SK-N-SH (cell line): ENCODE measurements around the gene CAMSAP1. TPM values are rescaled to one million over a fixed set of nuclear protein-coding genes. Genes with fewer than 3 reads are reported as not detected.

Source experiments
- CTCF ChIA-PET: fragments of 300-600, 350-600 bp; formaldehyde crosslinking; extraction: SDS; loops from one replicate; lab custom pipeline; 2021; lab: Yijun Ruan, JAX
- POLR2A ChIA-PET: fragments of 350-600 bp; sonication (Branson Sonifier 250); formaldehyde crosslinking; extraction: SDS; loops from one replicate; lab custom pipeline; 2020; ENCODE audit warnings: antibody characterized with exemption, inconsistent platforms; lab: Yijun Ruan, JAX
- DNase-seq: peaks from one replicate; pipeline ENCODE4 v3.0.0; 2012
- H2AFZ ChIP-seq: fragments of 200-600 bp; sonication (generic); 2 replicates; pipeline ENCODE4 v1.8.1; 2016; ENCODE audit warnings: antibody characterized with exemption, mild to moderate bottlenecking, low read depth
- H3F3A ChIP-seq: fragments of 200-600 bp; sonication (generic); replicated peaks from 2 replicates; pipeline ENCODE3; 2016; ENCODE audit warnings: antibody characterized with exemption, mild to moderate bottlenecking; ENCODE audit not compliant: insufficient read depth
- H3K27ac ChIP-seq, 2 experiments: fragments of 200-500 bp in 1 of 2; fragments of 200-600 bp in 1 of 2; sonication (Bioruptor generic) in 1 of 2; sonication (generic), shearing (Covaris generic) in 1 of 2; 2 replicates each; pipeline versions ENCODE4 v1.5.1 to v1.6.1; 2014 to 2016; ENCODE audit warnings: low read depth in 2 of 2, inconsistent platforms in 1 of 2, low read length in 1 of 2, mild to moderate bottlenecking in 1 of 2, mixed read lengths in 1 of 2
- H3K27me3 ChIP-seq: fragments of 200-600 bp; sonication (generic), shearing (Covaris generic); 2 replicates; pipeline ENCODE4 v1.6.1; 2016; ENCODE audit warnings: mixed run types; ENCODE audit not compliant: insufficient read depth
- H3K36me3 ChIP-seq, 2 experiments: fragments of 200-500 bp in 1 of 2; fragments of 200-600 bp in 1 of 2; sonication (Bioruptor generic) in 1 of 2; sonication (generic) in 1 of 2; replicated peaks in 1 of 2; 2 replicates each; pipeline versions ENCODE3 to v1.5.1; 2014 to 2016; ENCODE audit warnings: low read length in 1 of 2, mild to moderate bottlenecking in 1 of 2; ENCODE audit not compliant: insufficient read depth in 2 of 2, control insufficient read depth in 1 of 2
- H3K4me1 ChIP-seq, 2 experiments: fragments of 200-500 bp in 1 of 2; fragments of 200-600 bp in 1 of 2; sonication (Bioruptor generic) in 1 of 2; sonication (generic), shearing (Covaris generic) in 1 of 2; 2 replicates each; pipeline versions ENCODE4 v1.5.1 to v1.6.1; 2014 to 2016; ENCODE audit warnings: low read depth in 1 of 2, low read length in 1 of 2, mixed run types in 1 of 2; ENCODE audit not compliant: insufficient read depth in 2 of 2, control insufficient read depth in 1 of 2
- H3K4me2 ChIP-seq: fragments of 200-600 bp; sonication (generic), shearing (Covaris generic); 2 replicates; pipeline ENCODE4 v1.6.1; 2017; ENCODE audit warnings: mixed run types
- H3K4me3 ChIP-seq, 2 experiments: fragments of 200-500 bp in 1 of 2; fragments of 200-600 bp in 1 of 2; sonication (Bioruptor generic) in 1 of 2; sonication (generic), shearing (Covaris generic) in 1 of 2; 2 replicates each; pipeline versions ENCODE4 v1.5.1 to v1.8.1; 2014 to 2016; ENCODE audit warnings: low read depth in 2 of 2, inconsistent platforms in 1 of 2, low read length in 1 of 2, mild to moderate bottlenecking in 1 of 2, mixed read lengths in 1 of 2, moderate library complexity in 1 of 2
- H3K79me2 ChIP-seq: fragments of 200-600 bp; sonication (generic); 2 replicates; pipeline ENCODE4 v1.8.1; 2017; ENCODE audit warnings: mild to moderate bottlenecking; ENCODE audit not compliant: insufficient read depth
- H3K9ac ChIP-seq: fragments of 200-600 bp; sonication (generic); 2 replicates; pipeline ENCODE4 v1.6.1; 2017; ENCODE audit warnings: mixed run types
- H3K9me2 ChIP-seq: fragments of 200-600 bp; sonication (generic); 2 replicates; pipeline ENCODE4 v1.6.1; 2017; ENCODE audit warnings: mixed run types
- H3K9me3 ChIP-seq: fragments of 200-600 bp; sonication (generic); 2 replicates; pipeline ENCODE4 v1.6.1; 2017; ENCODE audit warnings: mixed run types, mild to moderate bottlenecking, moderate library complexity
- H4K20me1 ChIP-seq: fragments of 200-600 bp; sonication (generic); 2 replicates; pipeline ENCODE4 v1.6.1; 2017; ENCODE audit warnings: mild to moderate bottlenecking, mixed run types; ENCODE audit not compliant: insufficient read depth
- CHD2 ChIP-seq: fragments of 150-350 bp; IDR thresholded peaks from 2 replicates; pipeline ENCODE4 v1.6.1; 2018; ENCODE audit warnings: low read length; ENCODE audit not compliant: partially characterized antibody
- ELF1 ChIP-seq: IDR thresholded peaks from 2 replicates; pipeline ENCODE4 v1.4.0; 2012
- FOXJ3 ChIP-seq: sonication (generic); formaldehyde crosslinking; IDR thresholded peaks from 2 replicates; pipeline ENCODE4 v1.5.1; 2020; ENCODE audit warnings: mild to moderate bottlenecking, missing genetic modification reagents
- GABPA ChIP-seq: IDR thresholded peaks from 2 replicates; pipeline ENCODE4 v1.4.0; 2012; ENCODE audit warnings: low read depth, mild to moderate bottlenecking
- GATA2 ChIP-seq: sonication (generic); formaldehyde crosslinking; IDR thresholded peaks from 2 replicates; pipeline ENCODE4 v1.5.0; 2020; ENCODE audit warnings: mild to moderate bottlenecking, missing genetic modification reagents
- JUND ChIP-seq: IDR thresholded peaks from 2 replicates; pipeline ENCODE4 v1.4.0; 2012
- MXI1 ChIP-seq: IDR thresholded peaks from 2 replicates; pipeline ENCODE4 v1.6.1; 2012; ENCODE audit warnings: mild to moderate bottlenecking, low read depth, low read length, improper control_type of control experiment
- NFIC ChIP-seq: IDR thresholded peaks from 2 replicates; pipeline ENCODE4 v1.4.0; 2012; ENCODE audit warnings: borderline replicate concordance
- RCOR1 ChIP-seq: fragments of 150-350 bp; IDR thresholded peaks from 2 replicates; pipeline ENCODE4 v1.6.1; 2017; ENCODE audit warnings: antibody characterized with exemption, low read length
- RXRA ChIP-seq: IDR thresholded peaks from 2 replicates; pipeline ENCODE4 v1.4.0; 2012; ENCODE audit warnings: low read depth, mild to moderate bottlenecking, borderline replicate concordance
- SIN3A ChIP-seq: IDR thresholded peaks from 2 replicates; pipeline ENCODE4 v1.6.1; 2012; ENCODE audit warnings: low read depth, mild to moderate bottlenecking, low read length, moderate library complexity, borderline replicate concordance
- TAF1 ChIP-seq: IDR thresholded peaks from 2 replicates; pipeline ENCODE4 v1.6.1; 2012; ENCODE audit warnings: low read depth, mild to moderate bottlenecking, low read length, moderate library complexity, borderline replicate concordance
- TEAD4 ChIP-seq: IDR thresholded peaks from 2 replicates; pipeline ENCODE4 v1.4.0; 2012; ENCODE audit warnings: mild to moderate bottlenecking, borderline replicate concordance; ENCODE audit not compliant: insufficient read depth
- WGBS: methylation state at CpG from one replicate; pipeline ENCODE4 v1.1.6; 2017; ENCODE audit warnings: low lambda C conversion rate; 5-methylcytosine and 5-hydroxymethylcytosine counted together
- polyA plus RNA-seq, 3 experiments: library from polyadenylated mRNA; depleted of rRNA; stranded (reverse); fragments of >200 nt; gene quantifications; 2 replicates each; pipeline ENCODE4 v1.2.3, GENCODE V29; 2012
- TF ChIP-seq, protein P1 (sequence below): fragments of 150-350 bp; IDR thresholded peaks from 2 replicates; pipeline ENCODE4 v1.6.1; 2017; ENCODE audit warnings: antibody characterized with exemption, low read length, low read depth, borderline replicate concordance
- TF ChIP-seq, protein P2 (sequence below): IDR thresholded peaks from 2 replicates; pipeline ENCODE4 v1.4.0; 2012; ENCODE audit warnings: low read depth
- TF ChIP-seq, protein P3 (sequence below): IDR thresholded peaks from 2 replicates; pipeline ENCODE4 v1.4.0; 2012; ENCODE audit warnings: low read depth, borderline replicate concordance

Gene CAMSAP1
- polyA plus RNA-seq, 1 of the 3 experiments (the other 2 are of a cell fraction), result 8.9 TPM

DNA sequence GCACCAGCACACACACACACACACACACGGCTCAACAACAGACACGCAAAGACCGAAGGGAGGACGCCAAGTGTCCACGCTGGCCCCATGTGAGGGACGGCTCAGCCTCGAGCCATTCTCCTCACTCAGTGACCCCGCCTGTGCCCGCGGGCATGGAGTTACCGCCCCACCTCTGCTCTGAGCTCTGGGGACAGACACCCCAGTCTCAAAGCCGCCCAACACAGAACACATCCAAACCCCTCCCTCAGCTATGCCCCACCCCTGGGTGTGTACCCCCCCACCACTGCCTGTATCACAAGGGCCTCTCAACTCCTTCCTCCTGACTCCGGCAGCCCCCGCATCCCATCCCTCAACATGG is 81.2 kb downstream of the CAMSAP1 start (continued):
- TF ChIP-seq TAF1, result no peak
- no peak for TF ChIP-seq ELF1
- TF ChIP-seq MXI1, result no peak
- TF ChIP-seq, all 33 proteins: peak for 0

DNA sequence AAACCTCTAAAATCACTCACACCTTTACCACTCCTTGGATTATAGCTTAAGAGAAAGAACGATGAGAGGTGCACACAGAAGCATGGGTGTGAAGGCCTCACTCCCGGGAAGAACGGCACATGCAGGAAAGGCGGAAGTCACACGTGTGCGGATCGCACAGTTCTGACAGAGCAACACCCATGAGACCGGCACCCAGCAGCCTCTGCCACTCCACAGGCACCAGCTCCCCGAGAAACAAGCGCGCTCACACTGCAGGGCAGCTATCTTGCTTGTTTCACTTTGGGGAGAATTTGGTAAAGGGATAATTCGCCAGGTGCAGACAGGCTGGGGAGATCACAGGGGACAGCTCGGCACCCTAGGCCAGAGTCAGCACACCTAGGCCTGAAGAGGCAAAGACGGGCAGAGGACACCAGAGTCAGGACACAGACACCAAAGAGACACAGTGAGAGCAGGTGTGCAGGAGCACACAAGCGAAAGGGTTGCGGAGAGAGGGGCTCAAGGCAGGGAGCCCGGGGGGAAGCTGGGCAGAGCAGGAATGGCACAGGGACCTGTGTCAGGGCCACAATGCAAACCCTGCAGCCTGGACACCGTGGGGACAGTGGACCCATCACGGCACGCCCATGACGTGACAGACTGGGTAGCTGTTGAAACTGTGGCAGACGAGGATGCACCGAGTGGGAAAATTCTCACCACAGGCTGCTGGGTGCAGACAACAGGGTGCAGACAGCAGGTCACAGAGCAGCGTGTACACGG is 81.7 kb downstream of the CAMSAP1 start:
- Histone ChIP-seq H3K9ac (no peak overlapping the region), H4K20me1 (0 out of 2 replicates have a peak, but pooled peaks cover 9% of the 10 kb centered on the region), H3K4me3 (no peak overlapping the region), H3K4me1 (no peaks in the 10 kb centered on the region), H2AFZ (no peak overlapping the region), H3K79me2 (peaks cover 40% of the 10 kb centered on the region; the same call in 1 of the 2 replicates), H3K27me3 (no peaks in the 10 kb centered on the region), H3F3A (no peaks in the 10 kb centered on the region), H3K9me3 (no peaks in the 10 kb centered on the region)
- 93% methylated on average over 24 of the region's 25 CpGs for WGBS
- CTCF ChIA-PET, result interaction anchor here (0.8 kb wide), 1 partner anchor 29 kb away, joined by 4 read pairs; no protein-coding TSS in a partner anchor
- no peak for DNase-seq
- TF ChIP-seq SIN3A (no peak), RCOR1 (no peak), JUND (no peak), RXRA (no peak), GABPA (no peak), CHD2 (no peak), TEAD4 (no peak), GATA2 (CRISPR knock-in tag) (no peak), FOXJ3 (CRISPR knock-in tag) (no peak), NFIC (no peak)
- TF ChIP-seq, protein P1, sequence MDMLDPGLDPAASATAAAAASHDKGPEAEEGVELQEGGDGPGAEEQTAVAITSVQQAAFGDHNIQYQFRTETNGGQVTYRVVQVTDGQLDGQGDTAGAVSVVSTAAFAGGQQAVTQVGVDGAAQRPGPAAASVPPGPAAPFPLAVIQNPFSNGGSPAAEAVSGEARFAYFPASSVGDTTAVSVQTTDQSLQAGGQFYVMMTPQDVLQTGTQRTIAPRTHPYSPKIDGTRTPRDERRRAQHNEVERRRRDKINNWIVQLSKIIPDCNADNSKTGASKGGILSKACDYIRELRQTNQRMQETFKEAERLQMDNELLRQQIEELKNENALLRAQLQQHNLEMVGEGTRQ, result no peak
- TF ChIP-seq, protein P2, sequence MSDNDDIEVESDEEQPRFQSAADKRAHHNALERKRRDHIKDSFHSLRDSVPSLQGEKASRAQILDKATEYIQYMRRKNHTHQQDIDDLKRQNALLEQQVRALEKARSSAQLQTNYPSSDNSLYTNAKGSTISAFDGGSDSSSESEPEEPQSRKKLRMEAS, result no peak
- TF ChIP-seq, protein P3, sequence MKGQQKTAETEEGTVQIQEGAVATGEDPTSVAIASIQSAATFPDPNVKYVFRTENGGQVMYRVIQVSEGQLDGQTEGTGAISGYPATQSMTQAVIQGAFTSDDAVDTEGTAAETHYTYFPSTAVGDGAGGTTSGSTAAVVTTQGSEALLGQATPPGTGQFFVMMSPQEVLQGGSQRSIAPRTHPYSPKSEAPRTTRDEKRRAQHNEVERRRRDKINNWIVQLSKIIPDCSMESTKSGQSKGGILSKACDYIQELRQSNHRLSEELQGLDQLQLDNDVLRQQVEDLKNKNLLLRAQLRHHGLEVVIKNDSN, result no peak
- TF ChIP-seq, all 33 proteins: peak for 0
- POLR2A ChIA-PET, result no interaction called here
- Histone ChIP-seq H3K27ac (no peak overlapping the region), H3K9me2 (no peaks in the 10 kb centered on the region), H3K4me2 (no peak overlapping the region), H3K36me3 (peaks cover 32 to 47% of the 10 kb centered on the region in 2 experiments)
